Measurements from ENCODE around the gene SLC35E3. TPM values are rescaled to one million over a fixed set of nuclear protein-coding genes. Genes with fewer than 3 reads are reported as not detected.

Gene SLC35E3
- total RNA-seq = 1.8 and 3.7 TPM in 2 replicates

DNA sequence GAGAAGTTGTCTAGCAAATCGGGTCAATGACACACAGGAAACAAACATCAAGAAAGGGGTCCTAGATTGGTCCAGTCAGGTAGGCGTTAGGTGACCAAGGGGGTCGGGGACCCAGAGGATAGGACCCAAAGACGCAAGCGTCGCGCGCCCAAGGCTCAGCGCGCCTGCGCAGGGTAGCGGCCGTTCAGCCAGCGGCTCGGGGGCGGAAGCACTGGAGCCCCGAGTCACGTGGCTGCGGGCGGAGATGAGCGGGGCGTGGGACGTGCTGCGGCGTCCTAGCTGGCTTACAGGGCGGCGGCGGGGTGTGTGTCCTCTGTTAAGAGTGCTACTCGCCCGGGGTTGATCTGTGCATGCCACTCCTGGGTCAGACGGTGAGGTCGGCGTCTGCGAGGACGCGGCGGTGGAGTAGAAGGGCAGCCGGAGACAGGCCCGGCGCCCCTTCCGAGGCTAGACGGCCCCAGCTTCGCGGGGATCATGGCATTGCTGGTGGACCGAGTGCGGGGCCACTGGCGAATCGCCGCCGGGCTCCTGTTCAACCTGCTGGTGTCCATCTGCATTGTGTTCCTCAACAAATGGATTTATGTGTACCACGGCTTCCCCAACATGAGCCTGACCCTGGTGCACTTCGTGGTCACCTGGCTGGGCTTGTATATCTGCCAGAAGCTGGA is at the start of gene SLC35E3:
Gene SLC35E3, plus strand, starts transcription at position 273 of the 668 bp plus-strand sequence. Its CDS starts 202 bp downstream, at position 475.

GRCh38 chr12:68807576-68808387 is 61.8 kb downstream of the SLC35E3 start, which contains the start of gene MDM2:
TSS of gene MDM2 (plus strand) at chr12:68808177. CDS start at chr12:68808478, 301 bp downstream.

Other genes starting within 250 kb of the SLC35E3 start
- 152 and 188 TPM in 2 replicates for gene RAP1B, start 135.3 kb upstream of the SLC35E3 start, total RNA-seq
- 18.6 and 59.2 TPM in 2 replicates for gene NUP107, start 59.2 kb upstream of the SLC35E3 start, total RNA-seq
- 35.7 and 40.2 TPM in 2 replicates for gene MDM2, start 62.0 kb downstream of the SLC35E3 start, total RNA-seq
- gene CPM, start 187.0 kb downstream of the SLC35E3 start, total RNA-seq = 9.8 and 28.3 TPM in 2 replicates